ENCODE results near the gene CTNNB1. TPM values are rescaled to one million over a fixed set of nuclear protein-coding genes. Genes with fewer than 3 reads are reported as not detected.
"Not testable (repeated sequence)": the region's sequence is repeated elsewhere in the genome, so short reads cannot be mapped to it uniquely, and the experiment has no call there.

The CTNNB1 gene
- total and polyA plus RNA-seq, 2 experiments from 2014 or later = 89.4 to 566 TPM

GRCh38 chr3:41284934-41285333 lies 85.6 kb downstream of the CTNNB1 start:
- DNase-seq (ENCODE audit: low spot score); H3K36me3 Mint-ChIP-seq (ENCODE audit: low read depth); H3K4me3 ChIP-seq; H3K4me2 ChIP-seq; H3K36me3 ChIP-seq (ENCODE audit: insufficient read depth); H3K4me1 Mint-ChIP-seq; H3K27ac Mint-ChIP-seq; H4K20me1 ChIP-seq (replicated peaks; ENCODE audit: insufficient read depth); H3F3A ChIP-seq (replicated peaks; ENCODE audit: low read depth); H3K9me2 ChIP-seq (ENCODE audit: insufficient read depth); H3K27me3 Mint-ChIP-seq (ENCODE audit: insufficient read depth, low read depth, poor library complexity); ATAC-seq; H3K27me3 ChIP-seq (ENCODE audit: insufficient read depth); H3K4me3 Mint-ChIP-seq; H3K27ac ChIP-seq (ENCODE audit: low read depth); H3K4me1 ChIP-seq (ENCODE audit: insufficient read depth); H3K79me2 ChIP-seq (replicated peaks; ENCODE audit: insufficient read depth); H2AFZ ChIP-seq: not testable (repeated sequence)
- H3K9me3 Mint-ChIP-seq = peaks cover 24% of the 10 kb centered on the region; the same call in 2 of the 3 replicates
- peak in 1 of 2 experiments; percentile 23; a peak in 1 of 4 replicates for TF ChIP-seq CTCF (conservative IDR thresholded peaks at IDR 0.05; ENCODE audit: low read depth in 2 of 2)

GRCh38 chr3:41286305-41286704 lies 87.0 kb downstream of the CTNNB1 start:
- Mint-ChIP-seq H3K9me3 (peaks cover 24% of the 10 kb centered on the region; the same call in 2 of the 3 replicates), H3K36me3 (ENCODE audit: low read depth) (no peaks in the 10 kb centered on the region; the same call in 1 of the 3 replicates), H3K27me3 (ENCODE audit: insufficient read depth, low read depth, poor library complexity) (peaks cover 2% of the 10 kb centered on the region), H3K27ac (no peak overlapping the region), H3K4me1 (peaks cover 9% of the 10 kb centered on the region), H3K4me3 (no peak overlapping the region)
- peak in 1 of 2 experiments; percentile 38; a peak in 2 of 4 replicates for TF ChIP-seq CTCF (conservative IDR thresholded peaks at IDR 0.05; ENCODE audit: low read depth in 2 of 2)
- TF ChIP-seq ZNF331 (CRISPR knock-in tag; IDR thresholded peaks at IDR 0.05; ENCODE audit: low read depth) = no peak
- Histone ChIP-seq H3K9me2 (ENCODE audit: insufficient read depth) (0 out of 2 replicates have a peak, but pooled peaks cover 3% of the 10 kb centered on the region), H3K27ac (ENCODE audit: low read depth) (no peak overlapping the region), H3F3A (replicated peaks; ENCODE audit: low read depth) (no peaks in the 10 kb centered on the region), H3K79me2 (replicated peaks; ENCODE audit: insufficient read depth) (no peaks in the 10 kb centered on the region), H3K4me2 (no peak overlapping the region), H4K20me1 (replicated peaks; ENCODE audit: insufficient read depth) (no peaks in the 10 kb centered on the region), H3K4me3 (no peak overlapping the region), H3K36me3 (ENCODE audit: insufficient read depth) (no peaks in the 10 kb centered on the region), H2AFZ (no peak overlapping the region), H3K27me3 (ENCODE audit: insufficient read depth) (no peaks in the 10 kb centered on the region), H3K4me1 (ENCODE audit: insufficient read depth) (peaks cover 3% of the 10 kb centered on the region; the same call in 1 of the 2 replicates)
- DNase-seq (ENCODE audit: low spot score) (no peak), ATAC-seq (no peak)

GRCh38 chr3:41288785-41289184 lies 89.5 kb downstream of the CTNNB1 start:
- no peak overlapping the region for H3K27ac ChIP-seq (ENCODE audit: low read depth)
- H3K27me3 Mint-ChIP-seq (ENCODE audit: insufficient read depth, low read depth, poor library complexity) = peaks cover 2% of the 10 kb centered on the region
- no peaks in the 10 kb centered on the region for H4K20me1 ChIP-seq (replicated peaks; ENCODE audit: insufficient read depth)
- peaks cover 5% of the 10 kb centered on the region; the same call in 1 of the 2 replicates for H3K9me2 ChIP-seq (ENCODE audit: insufficient read depth)
- H3K4me2 ChIP-seq = no peak overlapping the region
- DNase-seq (ENCODE audit: low spot score) (peak; percentile 37), ATAC-seq (peak; percentile 98)
- H3K4me3 Mint-ChIP-seq = no peak overlapping the region
- no peaks in the 10 kb centered on the region for H3K36me3 ChIP-seq (ENCODE audit: insufficient read depth)
- H3K27me3 ChIP-seq (ENCODE audit: insufficient read depth) = no peaks in the 10 kb centered on the region
- no peak for TF ChIP-seq EZH2 (IDR thresholded peaks at IDR 0.05; ENCODE audit: low read depth, unreplicated experiment)
- TF ChIP-seq ZNF331 (CRISPR knock-in tag; IDR thresholded peaks at IDR 0.05; ENCODE audit: low read depth) = no peak
- peak in 1 of 2 experiments; percentile 22; a peak in 1 of 4 replicates for TF ChIP-seq CTCF (conservative IDR thresholded peaks at IDR 0.05; ENCODE audit: low read depth in 2 of 2)
- no peaks in the 10 kb centered on the region for H3K79me2 ChIP-seq (replicated peaks; ENCODE audit: insufficient read depth)
- H3K4me3 ChIP-seq = no peak overlapping the region
- no peaks in the 10 kb centered on the region for H3K36me3 Mint-ChIP-seq (ENCODE audit: low read depth)
- no peaks in the 10 kb centered on the region for H3F3A ChIP-seq (replicated peaks; ENCODE audit: low read depth)
- peaks cover 9% of the 10 kb centered on the region for H3K4me1 Mint-ChIP-seq
- no peak overlapping the region for H2AFZ ChIP-seq
- H3K9me3 Mint-ChIP-seq = peaks cover 4% of the 10 kb centered on the region; the same call in 1 of the 3 replicates
- peaks cover 3% of the 10 kb centered on the region; the same call in 1 of the 2 replicates for H3K4me1 ChIP-seq (ENCODE audit: insufficient read depth)
- no peak overlapping the region for H3K27ac Mint-ChIP-seq
